ENCODE measurements around the gene PDGFA. TPM values are rescaled to one million over a fixed set of nuclear protein-coding genes. Genes with fewer than 3 reads are reported as not detected.

The PDGFA gene
- total and polyA plus RNA-seq, 8 donors, result 25.9 to 69.4 (median 36.3) TPM

DNA sequence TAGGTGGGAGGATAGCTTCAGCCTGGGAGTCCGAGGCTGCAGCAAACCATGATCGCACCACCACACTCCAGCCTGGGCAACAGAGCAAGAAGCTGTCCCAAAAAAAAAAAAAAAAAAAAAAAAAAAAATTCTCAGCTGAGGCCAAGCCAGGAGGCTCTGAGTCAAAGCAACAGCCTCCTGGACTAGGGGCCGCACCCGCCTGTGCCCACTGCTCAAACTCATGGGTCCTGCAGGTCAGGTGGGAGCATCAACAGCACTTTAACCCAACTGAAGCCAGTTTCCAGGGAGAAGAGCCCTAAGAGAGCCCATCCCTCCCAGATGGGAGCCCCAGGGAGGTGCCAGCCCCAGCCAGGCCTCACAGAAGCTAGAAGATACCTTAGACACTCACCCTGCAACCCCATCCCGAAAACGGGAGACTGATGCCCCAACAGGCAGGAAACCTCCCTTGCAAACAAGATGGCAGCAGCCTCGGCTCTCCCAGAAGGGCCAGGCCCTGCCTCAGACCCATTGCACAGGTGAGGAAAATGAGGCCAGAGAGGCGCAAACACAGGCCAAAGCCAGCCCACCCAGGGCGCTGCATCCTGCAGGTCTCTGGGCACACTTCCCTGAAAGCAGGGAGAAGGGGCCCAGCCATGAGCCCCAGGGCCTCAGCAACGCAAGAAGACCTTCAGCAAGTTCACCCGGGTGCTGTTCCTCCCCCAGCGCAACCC is 11.0 kb downstream of the PDGFA start:
- TF ChIP-seq, protein P1, sequence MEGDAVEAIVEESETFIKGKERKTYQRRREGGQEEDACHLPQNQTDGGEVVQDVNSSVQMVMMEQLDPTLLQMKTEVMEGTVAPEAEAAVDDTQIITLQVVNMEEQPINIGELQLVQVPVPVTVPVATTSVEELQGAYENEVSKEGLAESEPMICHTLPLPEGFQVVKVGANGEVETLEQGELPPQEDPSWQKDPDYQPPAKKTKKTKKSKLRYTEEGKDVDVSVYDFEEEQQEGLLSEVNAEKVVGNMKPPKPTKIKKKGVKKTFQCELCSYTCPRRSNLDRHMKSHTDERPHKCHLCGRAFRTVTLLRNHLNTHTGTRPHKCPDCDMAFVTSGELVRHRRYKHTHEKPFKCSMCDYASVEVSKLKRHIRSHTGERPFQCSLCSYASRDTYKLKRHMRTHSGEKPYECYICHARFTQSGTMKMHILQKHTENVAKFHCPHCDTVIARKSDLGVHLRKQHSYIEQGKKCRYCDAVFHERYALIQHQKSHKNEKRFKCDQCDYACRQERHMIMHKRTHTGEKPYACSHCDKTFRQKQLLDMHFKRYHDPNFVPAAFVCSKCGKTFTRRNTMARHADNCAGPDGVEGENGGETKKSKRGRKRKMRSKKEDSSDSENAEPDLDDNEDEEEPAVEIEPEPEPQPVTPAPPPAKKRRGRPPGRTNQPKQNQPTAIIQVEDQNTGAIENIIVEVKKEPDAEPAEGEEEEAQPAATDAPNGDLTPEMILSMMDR (IDR thresholded peaks at IDR 0.05), result no peak
- ATAC-seq (no peak), DNase-seq (peak in 1 of 4 donors; percentile 60)
- no peak overlapping the region for H3K4me3 ChIP-seq
- H3K27me3 ChIP-seq, result no peaks in the 10 kb centered on the region
- no peak overlapping the region for H3K27ac ChIP-seq
- intact Hi-C loops (cut with DNase I), result no loop called here
- H3K36me3 ChIP-seq, result peaks cover 0 to 37% of the 10 kb centered on the region in 2 donors
- H3K4me1 ChIP-seq, result peaks cover 8 to 26% of the 10 kb centered on the region in 2 donors
- H3K9me3 ChIP-seq, result no peaks in the 10 kb centered on the region

DNA sequence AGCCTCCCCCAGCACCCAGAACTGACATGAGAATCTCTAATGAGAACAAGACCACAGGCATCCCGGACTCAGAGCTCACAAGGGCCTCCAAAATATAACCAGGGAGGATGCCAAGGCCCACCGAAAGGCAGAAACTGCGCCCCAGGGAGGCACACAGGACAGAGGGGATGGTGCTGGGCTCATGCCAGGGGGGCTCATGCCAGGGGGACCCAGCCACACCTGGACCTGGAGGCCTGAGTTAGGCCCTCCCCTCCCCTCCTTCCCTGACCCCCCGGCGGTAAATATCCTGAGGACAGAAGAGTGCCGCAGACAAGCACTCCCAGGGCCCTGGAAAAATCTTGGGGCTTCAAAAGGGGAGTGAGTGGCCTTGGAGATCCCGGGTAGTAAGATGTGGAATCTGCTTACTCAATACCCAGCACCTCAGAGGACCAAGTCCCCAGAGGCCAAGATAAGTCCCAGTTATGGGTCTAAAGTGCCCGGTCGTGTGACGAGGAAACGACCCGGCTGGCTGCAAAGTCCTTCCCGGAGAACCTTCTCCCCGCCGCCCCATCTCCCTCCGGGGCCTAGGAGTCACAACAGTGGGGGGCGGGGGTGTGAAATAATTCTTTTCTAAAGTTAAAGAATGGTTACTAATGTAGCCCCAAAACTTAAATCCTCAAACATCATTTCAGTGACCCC is 11.9 kb downstream of the PDGFA start:
- Histone ChIP-seq H3K27ac (no peak overlapping the region), H3K36me3 (peaks cover 0 to 37% of the 10 kb centered on the region in 2 donors), H3K4me1 (peaks cover 5 to 22% of the 10 kb centered on the region in 2 donors), H3K4me3 (no peak overlapping the region), H3K9me3 (no peaks in the 10 kb centered on the region), H3K27me3 (no peaks in the 10 kb centered on the region)
- peak in 2 of 4 donors; percentile 23 to 45 for DNase-seq
- intact Hi-C loops (cut with DNase I), result no loop called here
- TF ChIP-seq, protein P1 (IDR thresholded peaks at IDR 0.05), result no peak
- no peak for ATAC-seq

DNA sequence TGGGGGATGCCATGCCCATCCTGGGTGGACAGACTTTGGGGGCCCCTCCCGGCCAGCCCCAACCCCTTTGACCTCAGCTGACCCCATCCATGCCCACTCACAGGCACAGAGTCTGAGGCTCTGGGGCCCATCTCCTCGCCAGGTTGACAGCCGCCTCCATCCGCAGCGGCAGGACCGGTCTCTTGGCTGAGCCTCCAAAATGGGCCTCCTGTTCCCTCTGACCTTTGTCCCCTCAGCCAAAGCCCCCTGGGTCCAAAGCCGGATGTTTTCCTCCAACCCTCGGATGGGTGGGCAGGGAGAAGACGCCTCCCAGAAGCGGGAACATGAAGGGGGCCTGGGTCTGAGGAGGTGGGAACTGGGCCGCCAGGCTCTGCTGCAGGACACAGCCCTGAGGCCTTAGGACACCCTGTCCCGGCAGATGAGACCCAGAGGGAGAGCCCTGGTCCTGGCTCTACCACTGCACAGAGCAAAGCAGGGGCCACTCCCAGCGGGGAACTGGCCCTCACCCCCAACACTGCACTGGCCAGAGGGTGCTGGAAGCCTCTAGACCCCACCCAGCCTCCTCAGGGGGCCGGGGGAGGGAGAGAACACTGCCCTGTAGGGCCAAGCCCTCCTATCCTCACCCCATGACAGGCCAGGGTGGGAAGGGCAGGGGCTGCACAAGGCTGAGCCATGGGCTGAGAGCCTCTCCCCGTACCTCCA is 12.6 kb downstream of the PDGFA start:
- DNase-seq (peak in 2 of 4 donors; percentile 24 to 58), ATAC-seq (no peak)
- H3K4me3 ChIP-seq, result no peak overlapping the region
- intact Hi-C loops (cut with DNase I), result no loop called here
- no peaks in the 10 kb centered on the region for H3K27me3 ChIP-seq
- peaks cover 5 to 18% of the 10 kb centered on the region in 2 donors for H3K4me1 ChIP-seq
- TF ChIP-seq, protein P1 (IDR thresholded peaks at IDR 0.05), result no peak
- H3K36me3 ChIP-seq, result peaks cover 0 to 31% of the 10 kb centered on the region in 2 donors
- H3K27ac ChIP-seq, result no peak overlapping the region
- H3K9me3 ChIP-seq, result no peaks in the 10 kb centered on the region

DNA sequence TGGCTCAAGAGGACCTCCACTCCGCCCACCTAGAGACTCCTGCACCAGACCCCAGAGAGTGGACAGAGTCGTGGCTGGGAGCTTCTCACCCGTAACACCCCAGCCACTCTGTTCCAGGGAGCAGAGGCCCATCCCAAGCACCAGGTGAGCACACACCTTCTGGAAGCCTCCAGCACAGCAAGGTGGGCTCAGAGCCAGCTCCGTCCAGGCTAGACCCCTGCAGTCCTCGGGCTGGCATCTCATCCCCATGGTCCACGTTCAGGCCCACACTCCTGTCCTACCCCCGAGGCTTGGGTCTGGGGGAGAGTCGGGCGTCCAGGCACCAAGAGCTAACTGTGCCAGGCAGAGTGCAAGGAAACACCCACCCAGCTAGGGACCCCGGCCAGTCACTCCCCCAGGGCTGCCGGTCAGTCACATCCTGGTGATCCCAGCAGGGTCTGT is 13.2 kb downstream of the PDGFA start:
- no peak for ATAC-seq
- Histone ChIP-seq H3K4me3 (no peak overlapping the region), H3K27me3 (no peaks in the 10 kb centered on the region), H3K36me3 (peaks cover 0 to 28% of the 10 kb centered on the region in 2 donors), H3K4me1 (peaks cover 5 to 18% of the 10 kb centered on the region in 2 donors), H3K27ac (no peak overlapping the region), H3K9me3 (no peaks in the 10 kb centered on the region)
- DNase-seq, result peak in 2 of 4 donors; percentile 34 to 50
- TF ChIP-seq, protein P1 (IDR thresholded peaks at IDR 0.05), result no peak
- intact Hi-C loops (cut with DNase I), result no loop called here

DNA sequence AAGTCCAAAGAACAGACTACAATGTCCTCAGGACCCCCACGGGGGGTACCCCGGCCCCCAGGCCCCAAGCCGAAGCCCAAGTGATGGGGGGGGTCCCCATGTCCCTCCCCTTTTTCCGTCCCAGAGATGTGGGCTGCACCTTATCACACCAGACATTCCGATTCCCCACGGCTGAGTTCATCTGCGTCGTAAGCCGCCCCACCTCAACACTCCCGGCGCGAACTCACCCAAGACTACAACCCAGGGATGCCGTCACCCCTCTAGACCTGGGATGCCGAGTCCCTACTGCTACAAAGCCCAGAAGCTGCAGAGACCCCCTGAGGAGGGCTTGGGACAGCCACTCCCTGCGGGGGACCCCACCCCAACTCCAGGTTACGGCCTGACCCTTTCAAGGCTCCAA is 14.5 kb downstream of the PDGFA start:
- no peak overlapping the region for H3K4me3 ChIP-seq
- H3K9me3 ChIP-seq, result no peaks in the 10 kb centered on the region
- H3K27ac ChIP-seq, result peak overlapping the region; percentile 55 to 78
- TF ChIP-seq, protein P1 (IDR thresholded peaks at IDR 0.05), result no peak
- peaks cover 0 to 38% of the 10 kb centered on the region in 2 donors for H3K36me3 ChIP-seq
- DNase-seq (peak in 1 of 4 donors; percentile 61), ATAC-seq (no peak)
- H3K27me3 ChIP-seq, result no peaks in the 10 kb centered on the region
- intact Hi-C loops (cut with DNase I), result no loop called here
- H3K4me1 ChIP-seq, result peaks cover 5 to 18% of the 10 kb centered on the region in 2 donors
